Epithelial cell of umbilical artery (primary cell): ENCODE measurements around the gene ACAP2. TPM values are rescaled to one million over a fixed set of nuclear protein-coding genes. Genes with fewer than 3 reads are reported as not detected.

Experiments used
- total RNA-seq: library from RNA; depleted of rRNA; stranded (reverse); fragments of >200 nt; gene quantifications from 2 replicates; pipeline ENCODE4 v1.2.3, GENCODE V29; 2014

Gene ACAP2, protein sequence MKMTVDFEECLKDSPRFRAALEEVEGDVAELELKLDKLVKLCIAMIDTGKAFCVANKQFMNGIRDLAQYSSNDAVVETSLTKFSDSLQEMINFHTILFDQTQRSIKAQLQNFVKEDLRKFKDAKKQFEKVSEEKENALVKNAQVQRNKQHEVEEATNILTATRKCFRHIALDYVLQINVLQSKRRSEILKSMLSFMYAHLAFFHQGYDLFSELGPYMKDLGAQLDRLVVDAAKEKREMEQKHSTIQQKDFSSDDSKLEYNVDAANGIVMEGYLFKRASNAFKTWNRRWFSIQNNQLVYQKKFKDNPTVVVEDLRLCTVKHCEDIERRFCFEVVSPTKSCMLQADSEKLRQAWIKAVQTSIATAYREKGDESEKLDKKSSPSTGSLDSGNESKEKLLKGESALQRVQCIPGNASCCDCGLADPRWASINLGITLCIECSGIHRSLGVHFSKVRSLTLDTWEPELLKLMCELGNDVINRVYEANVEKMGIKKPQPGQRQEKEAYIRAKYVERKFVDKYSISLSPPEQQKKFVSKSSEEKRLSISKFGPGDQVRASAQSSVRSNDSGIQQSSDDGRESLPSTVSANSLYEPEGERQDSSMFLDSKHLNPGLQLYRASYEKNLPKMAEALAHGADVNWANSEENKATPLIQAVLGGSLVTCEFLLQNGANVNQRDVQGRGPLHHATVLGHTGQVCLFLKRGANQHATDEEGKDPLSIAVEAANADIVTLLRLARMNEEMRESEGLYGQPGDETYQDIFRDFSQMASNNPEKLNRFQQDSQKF
- 41.6 and 51.4 TPM in 2 replicates for total RNA-seq

DNA sequence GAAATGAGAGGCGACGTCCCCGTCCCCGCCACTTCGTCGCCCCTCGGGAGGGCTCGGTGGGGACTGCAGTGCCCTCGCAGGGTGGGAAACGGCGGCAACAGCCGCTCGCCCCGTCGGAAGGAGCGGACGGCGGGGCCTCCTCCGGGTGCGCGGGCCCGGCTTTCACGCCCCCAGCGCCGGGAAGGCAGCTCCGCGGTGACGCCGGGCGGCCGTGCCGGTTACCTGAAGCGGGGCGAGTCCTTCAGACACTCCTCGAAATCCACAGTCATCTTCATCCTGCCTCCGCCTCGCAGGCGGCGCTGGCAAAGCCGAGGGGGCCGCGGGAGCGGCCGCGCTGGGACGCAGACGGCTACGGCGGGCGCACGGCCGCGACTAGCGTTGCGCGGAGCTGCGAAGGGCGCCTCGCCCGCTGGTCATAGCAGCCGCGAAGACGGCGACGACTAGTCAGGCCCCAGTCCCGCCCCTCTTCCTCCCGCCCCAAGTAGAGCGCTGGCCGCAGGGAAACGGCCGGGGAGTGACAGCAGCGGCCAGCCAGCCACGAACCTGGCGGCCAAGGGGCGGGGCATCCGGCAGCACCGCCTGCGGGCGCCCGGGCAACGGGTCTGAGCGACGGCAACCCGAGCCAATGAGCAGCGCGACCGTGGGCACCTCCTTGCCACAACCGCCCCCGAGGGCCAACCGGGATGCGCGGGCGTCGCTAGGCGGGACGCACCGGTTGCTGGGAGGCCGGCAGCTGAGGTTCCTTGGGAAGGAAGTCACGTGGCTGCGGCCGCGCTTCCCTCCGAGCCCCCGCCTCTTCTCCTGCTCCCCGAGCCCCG is at the start of gene ACAP2:
Gene ACAP2, minus strand, starts transcription at position 448 of the 818 bp plus-strand sequence. Its CDS starts 173 bp downstream, at position 275.

DNA sequence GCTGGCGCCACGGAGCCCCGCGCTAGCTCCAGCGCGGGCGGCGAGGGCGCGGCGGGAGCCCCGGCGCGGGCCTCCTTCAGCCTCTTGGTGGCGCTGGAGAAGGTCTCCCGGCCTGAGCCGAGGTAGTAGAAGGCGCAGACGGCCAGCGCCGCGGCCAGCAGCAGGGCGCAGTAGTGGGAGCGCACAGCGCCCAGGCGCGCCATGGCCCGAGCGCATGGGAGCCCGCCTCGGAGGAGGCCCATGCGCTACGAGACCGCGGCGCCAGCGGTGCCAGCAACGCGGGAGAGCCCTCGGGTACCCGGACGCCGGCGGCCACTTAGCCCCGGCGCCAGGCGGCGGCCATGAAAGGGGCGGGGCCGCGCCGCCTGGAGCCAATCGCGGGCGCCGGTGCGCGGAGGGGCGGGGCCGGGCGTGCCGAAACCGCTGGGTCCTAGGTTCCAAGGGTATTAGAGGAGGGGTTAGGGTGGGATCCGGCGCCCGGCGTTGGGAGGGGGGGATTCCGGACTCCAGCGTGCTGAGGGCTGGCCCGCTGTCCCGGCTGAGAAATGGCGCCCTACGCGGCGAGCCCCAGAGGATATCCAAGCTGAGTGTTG is 171.9 kb downstream of the ACAP2 start, which contains the start of gene XXYLT1:
Gene XXYLT1, minus strand, starts transcription at position 343 of the 593 bp plus-strand sequence. Its CDS starts 101 bp downstream, at position 242.

Other genes with a start within 250 kb of the ACAP2 start
- gene XXYLT1, start 171.9 kb downstream of the ACAP2 start, total RNA-seq = 33.8 and 43.9 TPM in 2 replicates
- gene PPP1R2, start 100.3 kb upstream of the ACAP2 start, total RNA-seq = 60.2 and 66.3 TPM in 2 replicates
- gene APOD, start 140.9 kb upstream of the ACAP2 start, total RNA-seq = 0.61 and 1.3 TPM in 2 replicates